H1 (cell line): ENCODE data around the gene HELQ. TPM values are rescaled to one million over a fixed set of nuclear protein-coding genes. Genes with fewer than 3 reads are reported as not detected.

Experiments used
- CTCF ChIA-PET: fragments of 300-600 bp; sonication (Branson Sonifier 250); formaldehyde crosslinking; loops from one replicate; lab custom pipeline; 2021; ENCODE audit not compliant: partially characterized antibody; lab: Charles Lee
- POLR2A ChIA-PET: fragments of 300-600 bp; sonication (Branson Sonifier 250); formaldehyde crosslinking; loops from one replicate; lab custom pipeline; 2021; ENCODE audit warnings: inconsistent platforms; ENCODE audit not compliant: partially characterized antibody; lab: Charles Lee
- DNase-seq, 2 experiments: peaks; one replicate each; pipeline versions ENCODE4 v3.0.0 to v3.0.0-alpha.2; 2010 to 2022; ENCODE audit warnings: low spot score in 2 of 2, low read depth in 1 of 2, mixed read lengths in 1 of 2
- FAIRE-seq: peaks from 2 replicates; lab custom pipeline; 2011; peaks lifted over from hg19 to GRCh38; lab: Jason Lieb, UNC
- H2AFZ ChIP-seq: 2 replicates; pipeline ENCODE4 v1.8.1; 2012; ENCODE audit warnings: low read length, inconsistent platforms
- H2AK5ac ChIP-seq: 2 replicates; pipeline ENCODE4 v1.6.1; 2013; ENCODE audit warnings: low read depth, low read length
- H2BK120ac ChIP-seq: replicated peaks from 2 replicates; pipeline ENCODE3; 2013; ENCODE audit warnings: low read depth, low read length, inconsistent platforms
- H2BK12ac ChIP-seq: 2 replicates; pipeline ENCODE4 v1.6.1; 2013; ENCODE audit warnings: low read depth, low read length
- H2BK15ac ChIP-seq: 2 replicates; pipeline ENCODE4 v1.6.1; 2013; ENCODE audit warnings: low read length
- H2BK20ac ChIP-seq: 2 replicates; pipeline ENCODE4 v1.6.1; 2013; ENCODE audit warnings: low read length
- H2BK5ac ChIP-seq: 2 replicates; pipeline ENCODE4 v1.6.1; 2013; ENCODE audit warnings: low read depth, low read length
- H3K14ac ChIP-seq: 2 replicates; pipeline ENCODE4 v1.6.1; 2013; ENCODE audit warnings: inconsistent platforms; ENCODE audit not compliant: insufficient read length
- H3K18ac ChIP-seq: 2 replicates; pipeline ENCODE4 v1.6.1; 2013; ENCODE audit warnings: low read length; ENCODE audit errors: extremely low read depth
- H3K23ac ChIP-seq: 2 replicates; pipeline ENCODE4 v1.6.1; 2013; ENCODE audit warnings: inconsistent platforms; ENCODE audit not compliant: insufficient read length
- H3K23me2 ChIP-seq: 2 replicates; pipeline ENCODE4 v1.6.1; 2013; ENCODE audit warnings: low read depth, low read length
- H3K27ac ChIP-seq: 2 replicates; pipeline ENCODE4 v1.6.1; 2011; ENCODE audit warnings: low read depth, low read length, inconsistent platforms
- H3K27me3 ChIP-seq, 4 experiments: replicated peaks in 1 of 4; 1 replicate in 1 of 4; 2 replicates in 3 of 4; pipeline versions ENCODE4 v1.6.1 to v1.8.1; 2011 to 2013; ENCODE audit warnings: low read length in 3 of 4, mild to moderate bottlenecking in 3 of 4, inconsistent platforms in 2 of 4, mixed read lengths in 2 of 4, moderate library complexity in 1 of 4; ENCODE audit not compliant: control insufficient read depth in 3 of 4, insufficient read depth in 3 of 4; ENCODE audit errors: extremely low read depth in 1 of 4
- H3K36me3 ChIP-seq, 4 experiments: 2 replicates each; pipeline versions ENCODE4 v1.6.1 to v1.8.1; 2011 to 2013; ENCODE audit warnings: mild to moderate bottlenecking in 4 of 4, low read length in 3 of 4, moderate library complexity in 2 of 4, control low read depth in 1 of 4, inconsistent platforms in 1 of 4; ENCODE audit not compliant: insufficient read depth in 4 of 4, control insufficient read depth in 2 of 4
- H3K4ac ChIP-seq: replicated peaks from 2 replicates; pipeline ENCODE3; 2013; ENCODE audit warnings: low read length, low read depth, mixed read lengths, inconsistent platforms; ENCODE audit not compliant: insufficient read length
- H3K4me1 ChIP-seq, 4 experiments: replicated peaks in 1 of 4; 1 replicate in 1 of 4; 2 replicates in 3 of 4; pipeline versions ENCODE4 v1.6.1 to v1.8.1; 2011 to 2013; ENCODE audit warnings: low read length in 3 of 4, inconsistent platforms in 2 of 4, mixed read lengths in 1 of 4; ENCODE audit not compliant: insufficient read depth in 4 of 4, control insufficient read depth in 3 of 4
- H3K4me2 ChIP-seq, 2 experiments: 2 replicates each; pipeline versions ENCODE4 v1.6.1 to v1.8.1; 2011 to 2013; ENCODE audit warnings: low read depth in 2 of 2, low read length in 2 of 2, control low read depth in 1 of 2, inconsistent platforms in 1 of 2, mild to moderate bottlenecking in 1 of 2; ENCODE audit not compliant: insufficient read depth in 1 of 2
- H3K4me3 ChIP-seq, 4 experiments: fragments of 200-600, 300-600 bp in 1 of 4; sonication (generic), shearing (Covaris generic), sonication (Bioruptor Twin) in 1 of 4; 2 replicates each; pipeline versions ENCODE4 v1.5.1 to v1.8.1; 2011 to 2016; ENCODE audit warnings: low read length in 4 of 4, low read depth in 3 of 4, control low read depth in 2 of 4, inconsistent platforms in 2 of 4, mild to moderate bottlenecking in 2 of 4, mixed read lengths in 1 of 4, moderate library complexity in 1 of 4; ENCODE audit not compliant: insufficient read depth in 2 of 4; ENCODE audit errors: extremely low read depth in 1 of 4
- H3K56ac ChIP-seq: replicated peaks from 2 replicates; pipeline ENCODE3; 2013; ENCODE audit warnings: low read depth, mild to moderate bottlenecking, mixed read lengths, low read length, inconsistent platforms; ENCODE audit not compliant: insufficient read length
- H3K79me1 ChIP-seq: 2 replicates; pipeline ENCODE4 v1.6.1; 2013; ENCODE audit warnings: low read depth, low read length, control low read depth
- H3K79me2 ChIP-seq, 2 experiments: 2 replicates each; pipeline versions ENCODE4 v1.6.1 to v1.8.1; 2012 to 2013; ENCODE audit warnings: low read length in 2 of 2, mild to moderate bottlenecking in 2 of 2, inconsistent platforms in 1 of 2; ENCODE audit not compliant: insufficient read depth in 2 of 2, control insufficient read depth in 1 of 2
- H3K9ac ChIP-seq, 4 experiments: replicated peaks in 1 of 4; 1 replicate in 1 of 4; 2 replicates in 3 of 4; pipeline versions ENCODE4 v1.6.1 to v1.8.1; 2011 to 2013; ENCODE audit warnings: low read depth in 3 of 4, low read length in 3 of 4, control low read depth in 2 of 4, mild to moderate bottlenecking in 2 of 4, moderate library complexity in 2 of 4, inconsistent platforms in 1 of 4; ENCODE audit errors: extremely low read depth in 1 of 4
- H3K9me3 ChIP-seq, 2 experiments: 2 replicates each; pipeline versions ENCODE4 v1.6.1 to v1.8.1; 2012 to 2013; ENCODE audit warnings: mild to moderate bottlenecking in 2 of 2, moderate library complexity in 2 of 2, control low read depth in 1 of 2, inconsistent platforms in 1 of 2, low read depth in 1 of 2, low read length in 1 of 2, mixed read lengths in 1 of 2; ENCODE audit not compliant: insufficient read depth in 2 of 2
- H4K20me1 ChIP-seq, 2 experiments: replicated peaks in 1 of 2; 2 replicates each; pipeline versions ENCODE3 to v1.8.1; 2011 to 2013; ENCODE audit warnings: inconsistent platforms in 2 of 2, low read length in 2 of 2, mild to moderate bottlenecking in 1 of 2; ENCODE audit not compliant: insufficient read depth in 2 of 2, control insufficient read depth in 1 of 2
- H4K5ac ChIP-seq: 2 replicates; pipeline ENCODE4 v1.6.1; 2013; ENCODE audit warnings: low read length, low read depth, mixed read lengths, inconsistent platforms; ENCODE audit not compliant: insufficient read length
- H4K8ac ChIP-seq: 2 replicates; pipeline ENCODE4 v1.8.0; 2013; ENCODE audit warnings: mild to moderate bottlenecking, moderate library complexity, low read length, inconsistent platforms; ENCODE audit not compliant: insufficient read depth; ENCODE audit errors: extremely low read depth
- H4K91ac ChIP-seq: replicated peaks from 2 replicates; pipeline ENCODE3; 2013; ENCODE audit warnings: low read length, mixed read lengths, inconsistent platforms; ENCODE audit not compliant: insufficient read length
- BCL11A ChIP-seq, 2 experiments: IDR thresholded peaks; one replicate each; pipeline ENCODE4 v1.6.1; 2011; ENCODE audit warnings: low read depth in 2 of 2, low read length in 2 of 2, mild to moderate bottlenecking in 2 of 2
- JUND ChIP-seq: IDR thresholded peaks from 2 replicates; pipeline ENCODE4 v1.6.1; 2011; ENCODE audit warnings: mild to moderate bottlenecking, improper control_type of control experiment, low read length
- KDM4A ChIP-seq: IDR thresholded peaks from one replicate; pipeline ENCODE4 v1.7.1; 2012; ENCODE audit warnings: low read depth, mild to moderate bottlenecking, moderate library complexity, low read length, inconsistent platforms; ENCODE audit not compliant: severe bottlenecking
- RFX5 ChIP-seq: IDR thresholded peaks from 2 replicates; pipeline ENCODE4 v1.6.1; 2011; ENCODE audit warnings: low read depth, low read length, improper control_type of control experiment, borderline replicate concordance
- SRF ChIP-seq: IDR thresholded peaks from 2 replicates; pipeline ENCODE4 v1.6.1; 2011; ENCODE audit warnings: mild to moderate bottlenecking, low read depth, low read length, moderate library complexity
- WGBS, 2 experiments: shearing (Covaris generic) in 1 of 2; methylation state at CpG; one replicate each; pipeline versions ENCODE4 v1.1.6 to v1.1.7; 2013 to 2015; ENCODE audit warnings: low lambda C conversion rate in 2 of 2, mixed read lengths in 2 of 2, inconsistent platforms in 1 of 2, low coverage in 1 of 2, missing lambda C conversion rate in 1 of 2; ENCODE audit not compliant: insufficient replicate concordance in 2 of 2, insufficient coverage in 1 of 2, insufficient read length in 1 of 2; ENCODE audit errors: extremely low coverage in 1 of 2, missing lambda C conversion rate in 1 of 2; 5-methylcytosine and 5-hydroxymethylcytosine counted together
- polyA plus RNA-seq, 7 experiments: library from polyadenylated mRNA; depleted of rRNA in 3 of 7; stranded (reverse) in 5 of 7; unstranded in 2 of 7; fragments of >200 nt in 5 of 7; fragments of 200-250 nt in 2 of 7; gene quantifications; 1 replicate in 5 of 7; 2 replicates in 1 of 7; 4 replicates in 1 of 7; pipeline versions ENCODE4 v1.2.1 to v1.2.3, GENCODE V29; 2011 to 2013; ENCODE audit warnings: missing spikeins in 2 of 7, mixed read lengths in 2 of 7
- total RNA-seq: library from RNA; stranded (reverse); fragmentation: NEBNext Ultra II Directional; extraction: Animal tissue kit (Norgen Biotek cat#: 25700); gene quantifications from 2 replicates; pipeline ENCODE4 v1.2.1, GENCODE V29; 2021

Gene HELQ
- total and polyA plus RNA-seq, 2 of the 8 experiments (the other 6 are each of a cell fraction or from before 2014, with no cell fraction given), result 4.7 to 9.0 TPM

DNA sequence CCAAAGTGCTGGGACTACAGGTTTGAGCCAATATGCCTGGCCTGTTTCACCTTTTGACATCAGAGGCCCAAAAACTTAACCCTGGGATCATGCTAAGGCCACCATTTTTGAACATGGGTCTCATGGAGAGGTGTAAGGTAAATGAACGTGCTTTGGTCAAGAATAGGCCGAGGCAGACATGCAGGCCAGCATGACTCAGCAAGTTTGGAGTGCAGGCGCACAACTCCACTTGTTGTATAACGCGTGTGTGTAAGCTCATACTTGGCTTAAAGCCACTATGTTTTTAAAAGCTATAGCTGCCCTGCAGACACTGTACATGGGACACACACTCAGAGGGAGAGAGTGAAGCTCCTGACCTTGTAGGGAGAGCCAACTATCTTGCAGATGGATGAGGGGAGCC lies 77.2 kb downstream of the HELQ start:
- Histone ChIP-seq H4K5ac (no peak overlapping the region), H3K14ac (no peak overlapping the region), H3K18ac (no peak overlapping the region), H3K36me3 (peaks cover 0 to 9% (median 0%) of the 10 kb centered on the region in 4 experiments; a peak in 2 of 8 replicates), H3K4me1 (no peaks in the 10 kb centered on the region), H3K23me2 (no peaks in the 10 kb centered on the region), H3K79me1 (no peaks in the 10 kb centered on the region), H3K27ac (no peak overlapping the region), H3K23ac (no peak overlapping the region), H3K56ac (no peak overlapping the region), H2BK20ac (no peak overlapping the region), H2AK5ac (no peak overlapping the region), H2AFZ (no peak overlapping the region), H4K91ac (no peak overlapping the region), H3K79me2 (no peaks in the 10 kb centered on the region), H4K8ac (no peak overlapping the region), H3K4me2 (no peak overlapping the region), H4K20me1 (no peaks in the 10 kb centered on the region), H2BK5ac (no peak overlapping the region), H2BK12ac (no peak overlapping the region), H3K4ac (no peak overlapping the region), H3K4me3 (no peak overlapping the region), H2BK120ac (no peak overlapping the region), H2BK15ac (no peak overlapping the region), H3K9ac (no peak overlapping the region), H3K27me3 (no peaks in the 10 kb centered on the region), H3K9me3 (peaks cover 15 to 21% of the 10 kb centered on the region in 2 experiments)
- CTCF ChIA-PET, result interaction anchor here (1.3 to 1.6 kb wide), 3 partner anchors 10 to 15 kb away, joined by 4 to 8 read pairs (median 6); no protein-coding TSS in a partner anchor
- DNase-seq (no peak), FAIRE-seq (no peak)
- POLR2A ChIA-PET, result no interaction called here
- 86% methylated on average over 5 of the region's 5 CpGs; no CpG with 5 or more reads in 1 of the 2 experiments for WGBS, 2 experiments
- TF ChIP-seq SRF, result no peak
- TF ChIP-seq KDM4A, result no peak
- TF ChIP-seq JUND, result no peak
- no peak for TF ChIP-seq BCL11A (IDR thresholded peaks at IDR 0.05; ENCODE audit: low read depth in 2 of 2, low read length in 2 of 2)
- TF ChIP-seq RFX5, result no peak
